ENCODE results near the gene NFKBIL1. TPM values are rescaled to one million over a fixed set of nuclear protein-coding genes. Genes with fewer than 3 reads are reported as not detected.
"Not testable (repeated sequence)": the region's sequence is repeated elsewhere in the genome, so short reads cannot be mapped to it uniquely, and the experiment has no call there.

The NFKBIL1 gene, protein sequence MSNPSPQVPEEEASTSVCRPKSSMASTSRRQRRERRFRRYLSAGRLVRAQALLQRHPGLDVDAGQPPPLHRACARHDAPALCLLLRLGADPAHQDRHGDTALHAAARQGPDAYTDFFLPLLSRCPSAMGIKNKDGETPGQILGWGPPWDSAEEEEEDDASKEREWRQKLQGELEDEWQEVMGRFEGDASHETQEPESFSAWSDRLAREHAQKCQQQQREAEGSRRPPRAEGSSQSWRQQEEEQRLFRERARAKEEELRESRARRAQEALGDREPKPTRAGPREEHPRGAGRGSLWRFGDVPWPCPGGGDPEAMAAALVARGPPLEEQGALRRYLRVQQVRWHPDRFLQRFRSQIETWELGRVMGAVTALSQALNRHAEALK
- 10 to 100 TPM; 15.1 to 33.6 (median 27.9) TPM for total RNA-seq
- polyA plus RNA-seq, result 10 to 100 TPM in 2 of 3 donors, 1 to 10 TPM in 1; 5.0 to 46.2 (median 27.6) TPM
- long read RNA-seq, donor 1, transcript NFKBIL1-203 (4 exons, 1,478 nt), result major isoform, 6 of 8 reads
- long read RNA-seq, donor 1, partial matches to known transcripts, result 0 of 8 reads
- long read RNA-seq, donor 1, other reads (novel, unspliced or antisense), result 0 of 8 reads
- long read RNA-seq, donor 2, transcript NFKBIL1-203 (4 exons, 1,478 nt), result major isoform, 6 of 8 reads
- long read RNA-seq, donor 2, partial matches to known transcripts, result 0 of 8 reads
- long read RNA-seq, donor 2, other reads (novel, unspliced or antisense), result 0 of 8 reads
- long read RNA-seq, donor 3, partial matches to known transcripts, result 0 of 4 reads
- long read RNA-seq, donor 3, other reads (novel, unspliced or antisense), result 0 of 4 reads
- long read RNA-seq, donor 4, partial matches to known transcripts, result 0 of 9 reads
- long read RNA-seq, donor 4, other reads (novel, unspliced or antisense), result 0 of 9 reads
- long read RNA-seq, donor 5, transcript NFKBIL1-201 (4 exons, 1,401 nt), result minor isoform, 6 of 32 reads
- long read RNA-seq, donor 5, transcript NFKBIL1-203 (4 exons, 1,478 nt), result major isoform, 22 of 32 reads
- long read RNA-seq, donor 5, partial matches to known transcripts, result 1 of 32 reads
- long read RNA-seq, donor 5, other reads (novel, unspliced or antisense), result 2 of 32 reads
- long read RNA-seq, donor 6, transcript NFKBIL1-203 (4 exons, 1,478 nt), result major isoform, 6 of 12 reads
- long read RNA-seq, donor 6, partial matches to known transcripts, result 1 of 12 reads
- long read RNA-seq, donor 6, other reads (novel, unspliced or antisense), result 0 of 12 reads
- long read RNA-seq, donor 7, partial matches to known transcripts, result 0 of 2 reads
- long read RNA-seq, donor 7, other reads (novel, unspliced or antisense), result 0 of 2 reads
- long read RNA-seq, donor 8, transcript NFKBIL1-203 (4 exons, 1,478 nt), result major isoform, 9 of 9 reads
- long read RNA-seq, donor 8, partial matches to known transcripts, result 0 of 9 reads
- long read RNA-seq, donor 8, other reads (novel, unspliced or antisense), result 0 of 9 reads
- long read RNA-seq, donor 9, partial matches to known transcripts, result 10 of 12 reads
- long read RNA-seq, donor 9, other reads (novel, unspliced or antisense), result 0 of 12 reads
- long read RNA-seq, donor 10, partial matches to known transcripts, result 0 of 1 reads
- long read RNA-seq, donor 10, other reads (novel, unspliced or antisense), result 0 of 1 reads

DNA sequence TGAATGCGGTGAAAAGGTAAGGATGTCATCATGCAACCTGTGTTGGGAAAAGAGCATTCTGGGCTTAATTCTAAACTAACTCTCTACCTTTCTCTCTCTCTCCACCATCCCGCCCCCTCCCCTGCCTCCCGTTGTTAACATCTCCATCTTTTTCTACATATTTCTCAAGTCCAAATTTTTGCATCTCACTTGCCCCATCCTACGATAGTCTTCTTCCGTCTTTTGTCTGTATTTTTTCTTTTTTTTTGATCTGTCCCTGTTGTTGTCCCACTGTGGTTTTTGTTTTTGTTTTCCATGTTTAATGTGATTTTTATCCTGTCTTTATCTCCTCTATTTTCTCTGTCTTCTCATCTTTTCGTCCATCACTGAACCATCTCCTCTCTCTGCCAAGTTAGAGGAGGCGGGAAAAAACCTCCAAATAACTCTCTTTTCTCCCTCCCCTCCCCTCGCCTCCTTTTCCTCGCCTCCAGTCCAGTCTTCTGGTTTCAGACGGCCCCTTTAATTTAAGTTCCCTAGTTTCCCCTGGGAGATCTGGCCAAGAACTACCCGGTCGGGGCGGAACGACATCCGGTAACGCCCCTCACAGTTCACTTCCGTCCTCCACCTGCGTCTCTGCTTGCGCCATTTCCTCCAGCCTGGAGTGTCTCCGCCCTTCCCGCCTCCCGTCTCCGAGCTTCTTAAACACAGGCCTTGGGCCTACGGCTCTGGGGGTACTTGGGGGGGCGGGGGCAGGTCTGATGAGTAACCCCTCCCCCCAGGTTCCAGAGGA lies at the start of gene NFKBIL1:
Gene NFKBIL1 (plus strand): TSS at position 651 of the 769 bp plus-strand sequence. CDS start 87 bp downstream, at position 738.
- Histone ChIP-seq H3K4me1 (replicated peaks in 1 of 2) (peaks cover 14 to 33% of the 10 kb centered on the region in 2 donors), H3K9me3 (replicated peaks in 1 of 3) (no peaks in the 10 kb centered on the region), H3K4me3 (peak within 1 kb of the TSS in 2 of 4 donors; percentile 39 to 60), H3K27ac (peak within 1 kb of the TSS; percentile 53 to 88 (median 77)), H3K27me3 (no peaks in the 10 kb centered on the region), H3K36me3 (replicated peaks in 1 of 2) (peaks cover 0 to 6% of the 10 kb centered on the region in 2 donors)
- TF ChIP-seq, protein P1, sequence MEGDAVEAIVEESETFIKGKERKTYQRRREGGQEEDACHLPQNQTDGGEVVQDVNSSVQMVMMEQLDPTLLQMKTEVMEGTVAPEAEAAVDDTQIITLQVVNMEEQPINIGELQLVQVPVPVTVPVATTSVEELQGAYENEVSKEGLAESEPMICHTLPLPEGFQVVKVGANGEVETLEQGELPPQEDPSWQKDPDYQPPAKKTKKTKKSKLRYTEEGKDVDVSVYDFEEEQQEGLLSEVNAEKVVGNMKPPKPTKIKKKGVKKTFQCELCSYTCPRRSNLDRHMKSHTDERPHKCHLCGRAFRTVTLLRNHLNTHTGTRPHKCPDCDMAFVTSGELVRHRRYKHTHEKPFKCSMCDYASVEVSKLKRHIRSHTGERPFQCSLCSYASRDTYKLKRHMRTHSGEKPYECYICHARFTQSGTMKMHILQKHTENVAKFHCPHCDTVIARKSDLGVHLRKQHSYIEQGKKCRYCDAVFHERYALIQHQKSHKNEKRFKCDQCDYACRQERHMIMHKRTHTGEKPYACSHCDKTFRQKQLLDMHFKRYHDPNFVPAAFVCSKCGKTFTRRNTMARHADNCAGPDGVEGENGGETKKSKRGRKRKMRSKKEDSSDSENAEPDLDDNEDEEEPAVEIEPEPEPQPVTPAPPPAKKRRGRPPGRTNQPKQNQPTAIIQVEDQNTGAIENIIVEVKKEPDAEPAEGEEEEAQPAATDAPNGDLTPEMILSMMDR (IDR thresholded peaks at IDR 0.05), result peak in 2 of 6 experiments; percentile 6 to 53
- TF ChIP-seq POLR2A (IDR thresholded peaks at IDR 0.05), result peak; percentile 3 to 24
- intact Hi-C loops (cut with DNase I), result loop anchor here (2.0 to 5.0 kb wide), 2 partner anchors 50 to 52 kb away; no protein-coding TSS in a partner anchor
- WGBS, 4 donors, result 1% methylated on average over 20 to 25 of the region's 25 CpGs
- peak; percentile 91 to 98 (median 96) for DNase-seq

DNA sequence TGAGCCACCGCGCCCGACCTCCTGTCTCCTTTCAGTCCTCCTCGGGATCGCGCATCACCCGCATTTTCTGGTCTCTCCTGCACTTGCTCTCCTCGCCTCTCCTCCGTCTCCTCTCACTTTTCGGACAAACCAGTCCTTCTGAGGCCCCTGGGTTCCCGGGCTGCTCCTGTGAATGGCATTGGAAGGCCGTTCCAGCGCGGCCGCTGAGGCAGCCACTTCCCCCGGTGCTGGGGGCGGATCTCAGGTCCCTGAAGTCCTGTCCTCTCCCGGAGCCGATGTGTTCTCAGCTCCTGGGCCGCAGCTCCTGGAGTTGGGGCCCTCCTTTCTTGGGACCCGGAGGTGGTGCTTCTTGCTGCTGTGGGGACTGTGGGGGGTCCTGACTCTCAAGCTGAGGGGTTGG lies 48.7 kb upstream of the NFKBIL1 start:
- H3K4me3 ChIP-seq, result peak overlapping the region in 1 of 4 donors; percentile 68
- no peaks in the 10 kb centered on the region for H3K27me3 ChIP-seq
- no peak overlapping the region for H3K27ac ChIP-seq
- peak in 1 of 7 donors; percentile 21 for DNase-seq
- no peaks in the 10 kb centered on the region for H3K9me3 ChIP-seq (replicated peaks in 1 of 3)
- H3K4me1 ChIP-seq (replicated peaks in 1 of 2), result peaks cover 0 to 9% of the 10 kb centered on the region in 2 donors
- intact Hi-C loops (cut with DNase I), result loop anchor here (5.0 to 10.0 kb wide), 2 partner anchors 39 to 96 kb away; partner anchors contain the start of gene NCR3 (in 1 of the 2)
- WGBS, 4 donors, result 11 to 20% (median 15%) methylated on average over 13 to 21 of the region's 21 CpGs
- no peaks in the 10 kb centered on the region for H3K36me3 ChIP-seq (replicated peaks in 1 of 2)
- TF ChIP-seq POLR2A (IDR thresholded peaks at IDR 0.05), result no peak
- TF ChIP-seq, protein P1 (IDR thresholded peaks at IDR 0.05), result no peak

DNA sequence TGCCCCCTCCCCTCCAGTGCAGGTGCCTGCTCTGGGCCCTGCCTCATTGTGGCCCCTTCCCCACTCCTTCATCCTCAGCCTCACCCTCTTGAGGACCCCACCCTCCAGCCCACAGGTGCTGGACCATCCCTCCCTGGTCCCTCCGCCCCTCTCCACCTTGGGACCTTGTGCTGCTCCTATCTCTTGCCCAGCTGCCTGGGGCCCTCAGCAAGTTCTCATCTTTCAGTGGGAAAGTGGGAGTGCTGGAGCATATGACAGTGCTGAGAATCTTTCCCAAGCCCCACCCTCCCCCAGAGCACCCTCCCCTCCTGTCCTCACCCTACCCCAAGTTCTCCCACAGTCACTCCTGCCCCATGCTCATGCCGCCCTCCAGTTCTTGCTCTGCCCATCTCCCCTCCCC lies 47.8 kb upstream of the NFKBIL1 start:
- not testable (repeated sequence) for H3K4me1 ChIP-seq (replicated peaks in 1 of 2); H3K27me3 ChIP-seq; DNase-seq; H3K9me3 ChIP-seq (replicated peaks in 1 of 3); H3K36me3 ChIP-seq (replicated peaks in 1 of 2); H3K4me3 ChIP-seq; H3K27ac ChIP-seq
- WGBS, 4 donors, result 64 to 100% (median 94%) methylated on average over 1 to 2 of the region's 2 CpGs
- intact Hi-C loops (cut with DNase I), result loop anchor here (5.0 to 10.0 kb wide), 2 partner anchors 38 to 95 kb away; partner anchors contain the start of gene NCR3 (in 1 of the 2)

Measured in adrenal gland (tissue), 19 donors.